Keratinocyte (primary cell): Measurements from ENCODE around the gene HSP90AA1. TPM values are rescaled to one million over a fixed set of nuclear protein-coding genes. Genes with fewer than 3 reads are reported as not detected.
"Not testable (repeated sequence)": the region's sequence is repeated elsewhere in the genome, so short reads cannot be mapped to it uniquely, and the experiment has no call there.

Experiments used
- DNase-seq: peaks from one replicate; pipeline ENCODE4 v3.0.0-alpha.2; 2011; ENCODE audit warnings: low read depth, missing footprints, low spot score
- FAIRE-seq: peaks from 2 replicates; lab custom pipeline; 2011; peaks lifted over from hg19 to GRCh38; lab: Jason Lieb, UNC
- H2AFZ ChIP-seq: 2 replicates; pipeline ENCODE4 v1.6.0; 2012; ENCODE audit warnings: low read length, control low read depth, inconsistent platforms; ENCODE audit not compliant: control insufficient read depth
- H3K27ac ChIP-seq: 2 replicates; pipeline ENCODE4 v1.5.1; 2011; ENCODE audit warnings: low read length; ENCODE audit not compliant: control insufficient read depth, insufficient read depth
- H3K27me3 ChIP-seq: 3 replicates; pipeline ENCODE4 v1.6.0; 2011; ENCODE audit warnings: low read length; ENCODE audit not compliant: control insufficient read depth, insufficient read depth; ENCODE audit errors: extremely low read depth
- H3K36me3 ChIP-seq, 2 experiments: 2 replicates in 1 of 2; 3 replicates in 1 of 2; pipeline ENCODE4 v1.5.1; 2011; ENCODE audit warnings: low read length in 2 of 2, mild to moderate bottlenecking in 1 of 2; ENCODE audit not compliant: control insufficient read depth in 2 of 2, insufficient read depth in 2 of 2; ENCODE audit errors: extremely low read depth in 1 of 2
- H3K4me1 ChIP-seq: 3 replicates; pipeline ENCODE4 v1.5.1; 2011; ENCODE audit warnings: low read length; ENCODE audit not compliant: control insufficient read depth, insufficient read depth; ENCODE audit errors: extremely low read depth
- H3K4me2 ChIP-seq: 3 replicates; pipeline ENCODE4 v1.6.0; 2011; ENCODE audit warnings: low read depth, low read length; ENCODE audit not compliant: control insufficient read depth, insufficient read depth; ENCODE audit errors: extremely low read depth
- H3K4me3 ChIP-seq, 3 experiments: fragments of 200-600 bp in 1 of 3; sonication (generic) in 1 of 3; 2 replicates in 2 of 3; 3 replicates in 1 of 3; pipeline ENCODE4 v1.5.1; 2011 to 2016; ENCODE audit warnings: low read length in 3 of 3, mild to moderate bottlenecking in 3 of 3, control low read depth in 2 of 3, inconsistent platforms in 1 of 3, low read depth in 1 of 3, mixed read lengths in 1 of 3, mixed run types in 1 of 3, moderate library complexity in 1 of 3; ENCODE audit not compliant: control insufficient read depth in 2 of 3, insufficient read depth in 2 of 3; ENCODE audit errors: extremely low read depth in 1 of 3
- H3K79me2 ChIP-seq: 2 replicates; pipeline ENCODE4 v1.6.0; 2012; ENCODE audit warnings: low read length; ENCODE audit not compliant: control insufficient read depth, insufficient read depth
- H3K9ac ChIP-seq: 3 replicates; pipeline ENCODE4 v1.6.0; 2011; ENCODE audit warnings: low read length; ENCODE audit not compliant: control insufficient read depth, insufficient read depth; ENCODE audit errors: extremely low read depth
- H3K9me1 ChIP-seq: 3 replicates; pipeline ENCODE4 v1.6.0; 2011; ENCODE audit warnings: low read length; ENCODE audit not compliant: control insufficient read depth, insufficient read depth; ENCODE audit errors: extremely low read depth
- H3K9me3 ChIP-seq: 2 replicates; pipeline ENCODE4 v1.5.1; 2012; ENCODE audit warnings: low read depth, low read length; ENCODE audit not compliant: control insufficient read depth
- H4K20me1 ChIP-seq: 3 replicates; pipeline ENCODE4 v1.6.0; 2011; ENCODE audit warnings: low read length; ENCODE audit not compliant: control insufficient read depth, insufficient read depth; ENCODE audit errors: extremely low read depth
- EZH2 ChIP-seq: IDR thresholded peaks from one replicate; pipeline ENCODE4 v1.6.1; 2012; ENCODE audit warnings: inconsistent platforms, mild to moderate bottlenecking, low read length, moderate library complexity
- dilution Hi-C: fragments of 300-500 bp; cut with MboI; formaldehyde crosslinking; loops from one replicate; pipeline ENCODE4 v1.7.0; 2020; ENCODE audit warnings: low sequenced_read_pairs; ENCODE audit not compliant: extremely low pct_ligation_motif_present
- polyA plus RNA-seq, 5 experiments: library from polyadenylated mRNA; depleted of rRNA in 3 of 5; stranded (reverse) in 3 of 5; stranded (forward) in 1 of 5; unstranded in 1 of 5; fragments of >200 nt; gene quantifications; 1 replicate in 1 of 5; 2 replicates in 3 of 5; 3 replicates in 1 of 5; pipeline versions ENCODE4 v1.2.1 to v1.2.3, GENCODE V29; 2011 to 2012; ENCODE audit warnings: missing spikeins in 2 of 5, low read depth in 1 of 5, low replicate concordance in 1 of 5
- TF ChIP-seq, protein P1 (sequence below), 3 experiments: IDR thresholded peaks in 1 of 3; conservative IDR thresholded peaks in 1 of 3; optimal IDR thresholded peaks in 1 of 3; 2 replicates in 2 of 3; 3 replicates in 1 of 3; pipeline versions ENCODE3 to v1.5.1; 2011; ENCODE audit warnings: low read length in 3 of 3, mild to moderate bottlenecking in 3 of 3, moderate library complexity in 2 of 3, control low read depth in 1 of 3, inconsistent platforms in 1 of 3; ENCODE audit not compliant: insufficient read depth in 2 of 3; ENCODE audit errors: extremely low read depth in 1 of 3

The HSP90AA1 gene
- polyA plus RNA-seq, 1 donor (not counting 4 experiments of a cell fraction or from before 2014, with no cell fraction given): 898 TPM

DNA sequence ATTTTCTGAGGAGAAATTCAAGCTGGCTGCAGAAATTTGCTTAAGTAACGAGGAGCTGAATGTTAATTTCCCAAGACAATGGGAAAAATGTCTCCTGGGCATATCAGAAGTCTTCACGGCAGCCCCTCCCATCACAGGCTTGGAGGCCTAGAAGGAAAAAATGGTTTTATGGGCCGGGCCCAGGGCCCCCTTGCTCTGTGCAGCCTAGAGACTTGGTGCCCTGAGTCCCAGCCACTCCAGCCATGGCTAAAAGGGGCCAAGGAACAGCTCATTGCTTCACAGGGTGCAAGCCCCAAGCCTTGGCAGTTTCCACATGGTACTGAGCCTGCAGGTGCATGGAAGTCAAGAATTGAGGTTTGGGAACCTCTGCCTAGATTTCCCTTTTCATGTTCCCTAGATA lies 24.3 kb upstream of the HSP90AA1 start:
- H2AFZ ChIP-seq: no peak overlapping the region
- TF ChIP-seq EZH2: no peak
- TF ChIP-seq, protein P1, sequence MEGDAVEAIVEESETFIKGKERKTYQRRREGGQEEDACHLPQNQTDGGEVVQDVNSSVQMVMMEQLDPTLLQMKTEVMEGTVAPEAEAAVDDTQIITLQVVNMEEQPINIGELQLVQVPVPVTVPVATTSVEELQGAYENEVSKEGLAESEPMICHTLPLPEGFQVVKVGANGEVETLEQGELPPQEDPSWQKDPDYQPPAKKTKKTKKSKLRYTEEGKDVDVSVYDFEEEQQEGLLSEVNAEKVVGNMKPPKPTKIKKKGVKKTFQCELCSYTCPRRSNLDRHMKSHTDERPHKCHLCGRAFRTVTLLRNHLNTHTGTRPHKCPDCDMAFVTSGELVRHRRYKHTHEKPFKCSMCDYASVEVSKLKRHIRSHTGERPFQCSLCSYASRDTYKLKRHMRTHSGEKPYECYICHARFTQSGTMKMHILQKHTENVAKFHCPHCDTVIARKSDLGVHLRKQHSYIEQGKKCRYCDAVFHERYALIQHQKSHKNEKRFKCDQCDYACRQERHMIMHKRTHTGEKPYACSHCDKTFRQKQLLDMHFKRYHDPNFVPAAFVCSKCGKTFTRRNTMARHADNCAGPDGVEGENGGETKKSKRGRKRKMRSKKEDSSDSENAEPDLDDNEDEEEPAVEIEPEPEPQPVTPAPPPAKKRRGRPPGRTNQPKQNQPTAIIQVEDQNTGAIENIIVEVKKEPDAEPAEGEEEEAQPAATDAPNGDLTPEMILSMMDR (optimal IDR thresholded peaks at IDR 0.05 in 1 of 3, IDR thresholded peaks at IDR 0.05 in 1 of 3, conservative IDR thresholded peaks at IDR 0.05 in 1 of 3; ENCODE audit: extremely low read depth in 1 of 3, insufficient read depth in 2 of 3, low read length in 3 of 3): no peak
- H3K9ac ChIP-seq: no peak overlapping the region
- no peak overlapping the region for H3K27ac ChIP-seq
- no peak overlapping the region for H3K4me3 ChIP-seq
- dilution Hi-C loops: no loop called here
- no peaks in the 10 kb centered on the region for H3K9me3 ChIP-seq
- H3K79me2 ChIP-seq: no peaks in the 10 kb centered on the region
- no peaks in the 10 kb centered on the region for H3K9me1 ChIP-seq
- H3K4me1 ChIP-seq: no peaks in the 10 kb centered on the region
- no peak overlapping the region for H3K4me2 ChIP-seq
- no peaks in the 10 kb centered on the region for H3K27me3 ChIP-seq
- no peak for FAIRE-seq
- no peaks in the 10 kb centered on the region for H3K36me3 ChIP-seq
- H4K20me1 ChIP-seq: no peaks in the 10 kb centered on the region
- no peak for DNase-seq

DNA sequence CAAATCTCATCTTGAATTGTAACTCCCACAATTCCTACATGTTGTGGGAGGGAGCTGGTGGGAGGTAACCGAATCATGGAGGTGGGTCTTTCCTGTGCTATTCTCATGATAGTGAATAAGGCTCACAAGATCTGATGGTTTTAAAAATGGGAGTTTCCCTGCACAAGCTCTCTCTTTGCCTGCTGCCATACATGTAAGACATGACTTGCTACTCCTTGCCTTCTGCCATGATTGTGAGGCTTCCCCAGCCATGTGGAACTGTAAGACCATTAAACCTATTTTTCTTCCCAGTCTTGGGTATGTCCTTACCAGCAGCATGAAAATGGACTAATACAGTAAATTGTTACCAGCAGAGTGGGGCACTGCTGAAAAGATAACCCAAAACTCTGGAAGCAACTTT lies 22.5 kb upstream of the HSP90AA1 start:
- H3K79me2 ChIP-seq, DNase-seq: not testable (repeated sequence)

DNA sequence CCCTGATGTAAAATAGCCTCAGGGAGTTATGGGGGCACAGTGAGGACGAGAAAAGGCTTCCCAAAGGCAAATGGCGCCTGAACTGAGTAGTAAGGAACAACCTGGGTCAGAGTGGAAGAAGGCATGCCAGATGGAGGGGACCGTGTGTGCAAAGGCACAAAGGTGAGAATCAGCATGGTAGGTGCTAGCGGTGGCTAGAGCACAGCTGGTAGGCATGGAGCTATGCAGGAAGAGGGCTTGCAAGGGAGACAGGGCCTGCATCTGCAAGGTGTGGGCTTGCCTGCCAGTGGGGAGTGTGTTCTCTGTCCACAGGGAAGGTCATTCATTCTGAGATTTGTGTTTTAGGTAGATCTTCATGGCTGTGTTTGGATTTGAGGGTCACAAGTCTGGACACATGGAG lies 18.5 kb upstream of the HSP90AA1 start:
- Histone ChIP-seq H3K36me3 (peaks cover 0 to 3% of the 10 kb centered on the region in 2 experiments), H3K9ac (no peak overlapping the region), H2AFZ (no peak overlapping the region), H3K9me3 (no peaks in the 10 kb centered on the region), H3K9me1 (no peaks in the 10 kb centered on the region), H3K27ac (no peak overlapping the region), H3K4me3 (no peak overlapping the region), H4K20me1 (no peaks in the 10 kb centered on the region), H3K4me2 (no peak overlapping the region), H3K79me2 (no peaks in the 10 kb centered on the region), H3K4me1 (no peaks in the 10 kb centered on the region), H3K27me3 (no peaks in the 10 kb centered on the region)
- DNase-seq (no peak), FAIRE-seq (no peak)
- dilution Hi-C loops: no loop called here
- TF ChIP-seq, protein P1 (optimal IDR thresholded peaks at IDR 0.05 in 1 of 3, IDR thresholded peaks at IDR 0.05 in 1 of 3, conservative IDR thresholded peaks at IDR 0.05 in 1 of 3; ENCODE audit: extremely low read depth in 1 of 3, insufficient read depth in 2 of 3, low read length in 3 of 3): no peak
- no peak for TF ChIP-seq EZH2

More for the DNA sequence above, 22.5 kb upstream of the HSP90AA1 start:
- H3K4me1 ChIP-seq, H3K9me3 ChIP-seq, H3K9ac ChIP-seq, H3K4me2 ChIP-seq, dilution Hi-C loops, H3K9me1 ChIP-seq, H2AFZ ChIP-seq, H3K27me3 ChIP-seq, FAIRE-seq, H3K36me3 ChIP-seq, H3K27ac ChIP-seq, H4K20me1 ChIP-seq, H3K4me3 ChIP-seq: not testable (repeated sequence)
